HG03039 (cell line): Measurements from ENCODE around the gene SLC44A4.
"Not testable (repeated sequence)": the region's sequence is repeated elsewhere in the genome, so short reads cannot be mapped to it uniquely, and the experiment has no call there.

Experiments
- ATAC-seq: cut with Tn5 transposase; IDR thresholded peaks from one replicate; pipeline ENCODE4 v1.9.1; 2021; ENCODE audit warnings: mild to moderate bottlenecking, moderate library complexity; ENCODE audit not compliant: unreplicated experiment

SLC44A4 gene

DNA sequence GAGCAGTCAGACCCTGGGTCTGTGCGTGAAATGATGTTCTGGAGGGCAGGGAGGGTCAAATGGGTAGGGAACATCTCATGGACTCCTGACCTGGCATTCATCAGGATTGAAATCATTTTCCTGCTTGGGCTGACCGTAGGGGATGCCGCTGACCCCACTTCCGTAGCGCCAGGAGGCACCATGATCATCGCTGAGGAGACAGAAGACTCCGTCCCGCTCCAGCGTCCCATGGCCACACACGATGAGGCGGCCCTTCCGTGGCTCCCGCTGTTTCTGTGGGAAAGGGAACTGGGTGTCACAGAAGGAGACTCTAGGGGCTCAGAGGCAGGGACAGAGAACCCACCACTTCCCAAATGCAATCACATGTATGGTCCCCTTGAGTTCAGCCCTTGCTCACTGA is 18.4 kb downstream of the SLC44A4 start:
- ATAC-seq: no peak

DNA sequence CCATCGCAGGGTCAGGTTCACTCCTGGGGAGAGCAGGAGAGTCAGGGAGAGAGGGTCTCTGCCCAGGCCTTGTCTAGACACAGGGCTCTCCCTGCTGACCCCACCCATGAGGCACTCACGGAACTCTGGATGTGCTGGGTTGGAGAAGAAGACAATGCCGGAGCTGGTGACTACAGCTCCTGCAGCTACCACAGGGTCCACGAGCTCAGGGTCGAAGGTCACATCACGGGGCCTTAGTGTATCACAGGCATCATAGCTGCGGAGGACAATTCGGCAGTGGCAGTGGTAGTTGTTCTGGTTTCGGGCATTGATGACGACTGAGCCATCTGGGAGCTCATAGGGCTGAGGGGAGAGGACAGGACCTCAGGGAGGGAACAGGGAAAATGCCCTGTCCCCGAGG is 18.9 kb downstream of the SLC44A4 start:
- ATAC-seq: no peak

DNA sequence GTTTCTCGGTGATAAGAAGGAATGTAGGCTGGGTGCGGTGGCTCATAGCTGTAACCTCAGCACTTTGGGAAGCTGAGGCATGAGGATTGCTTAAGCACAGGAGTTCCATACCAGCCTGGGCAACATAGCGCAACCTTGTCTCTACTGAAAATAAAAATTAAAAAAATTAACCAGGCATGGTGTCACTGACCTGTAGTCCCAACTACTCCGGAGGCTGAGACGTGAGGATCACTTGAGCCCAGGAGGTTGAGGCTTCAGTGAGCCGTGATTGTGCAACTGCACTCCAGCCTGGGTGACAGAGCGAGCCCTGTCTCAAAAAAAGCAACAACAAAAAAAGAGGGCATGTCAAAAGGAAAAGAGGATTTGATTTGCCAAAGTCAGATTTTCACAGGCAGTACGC is 20.1 kb downstream of the SLC44A4 start:
- ATAC-seq: no peak

DNA sequence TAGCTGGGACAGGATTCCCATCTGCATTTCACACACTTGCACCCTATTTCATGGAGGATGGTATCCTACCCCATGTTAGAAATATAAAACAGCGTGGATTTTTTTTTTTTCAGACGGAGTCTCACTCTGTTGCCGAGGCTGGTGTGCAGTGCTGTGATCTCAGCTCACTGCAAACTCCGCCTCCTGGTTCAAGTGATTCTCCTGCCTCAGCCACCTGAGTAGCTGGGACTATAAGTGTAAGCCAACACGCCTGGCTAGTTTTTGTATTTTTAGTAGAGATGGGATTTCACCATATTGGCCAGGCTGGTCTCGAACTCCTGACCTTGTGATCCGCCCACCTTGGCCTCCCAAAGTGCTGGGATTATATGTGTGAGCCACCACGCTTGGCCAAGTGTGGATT is 21.0 kb downstream of the SLC44A4 start:
- ATAC-seq: not testable (repeated sequence)

DNA sequence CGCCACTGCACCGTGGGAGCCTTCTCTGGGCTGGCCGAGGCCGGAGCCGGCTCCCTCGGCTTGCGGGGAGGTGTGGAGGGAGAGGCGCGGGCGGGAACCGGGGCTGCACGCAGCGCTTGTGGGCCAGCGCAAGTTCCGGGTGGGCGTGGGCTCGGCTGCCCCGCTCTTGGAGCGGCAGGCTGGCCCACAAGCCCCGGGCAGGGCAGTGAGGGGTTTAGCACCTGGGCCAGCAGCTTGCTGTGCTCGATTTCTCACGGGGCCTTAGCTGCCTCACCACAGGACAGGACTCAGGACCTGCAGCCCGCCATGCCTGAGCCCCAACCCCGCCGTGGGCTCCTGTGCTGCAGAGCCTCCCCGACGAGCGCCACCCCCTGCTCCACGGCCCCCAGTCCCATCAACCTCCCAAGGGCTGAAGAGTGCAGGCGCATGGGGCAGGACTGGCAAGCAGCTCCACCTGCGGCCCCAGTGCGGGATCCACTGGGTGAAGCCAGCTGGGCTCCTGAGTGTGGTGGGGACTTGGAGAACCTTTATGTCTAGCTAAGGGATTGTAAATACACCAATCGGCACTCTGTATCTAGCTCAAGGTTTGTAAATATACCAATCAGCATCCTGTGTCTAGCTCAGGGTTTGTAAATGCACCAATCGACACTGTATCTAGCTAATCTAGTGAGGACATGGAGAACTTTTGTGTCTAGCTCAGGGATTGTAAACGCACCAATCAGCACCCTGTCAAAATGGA is 26.6 kb downstream of the SLC44A4 start:
- not testable (repeated sequence) for ATAC-seq

DNA sequence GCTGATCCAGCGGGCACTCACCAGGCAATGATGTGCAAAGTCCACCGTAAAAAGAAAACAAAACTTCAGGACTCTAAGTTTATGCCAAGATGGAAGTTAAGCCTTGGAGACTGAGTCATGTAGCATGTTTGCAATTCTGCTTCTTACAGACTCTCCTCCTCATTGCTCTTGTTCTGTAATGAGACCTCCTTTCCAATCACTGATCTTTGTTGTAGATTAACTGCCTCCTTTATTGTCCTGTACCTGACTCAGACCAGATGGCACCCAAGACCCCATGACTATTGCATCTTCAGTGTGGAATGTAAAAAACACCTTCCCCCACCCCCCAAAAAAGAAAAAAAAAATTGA is 27.3 kb downstream of the SLC44A4 start:
- no peak for ATAC-seq

DNA sequence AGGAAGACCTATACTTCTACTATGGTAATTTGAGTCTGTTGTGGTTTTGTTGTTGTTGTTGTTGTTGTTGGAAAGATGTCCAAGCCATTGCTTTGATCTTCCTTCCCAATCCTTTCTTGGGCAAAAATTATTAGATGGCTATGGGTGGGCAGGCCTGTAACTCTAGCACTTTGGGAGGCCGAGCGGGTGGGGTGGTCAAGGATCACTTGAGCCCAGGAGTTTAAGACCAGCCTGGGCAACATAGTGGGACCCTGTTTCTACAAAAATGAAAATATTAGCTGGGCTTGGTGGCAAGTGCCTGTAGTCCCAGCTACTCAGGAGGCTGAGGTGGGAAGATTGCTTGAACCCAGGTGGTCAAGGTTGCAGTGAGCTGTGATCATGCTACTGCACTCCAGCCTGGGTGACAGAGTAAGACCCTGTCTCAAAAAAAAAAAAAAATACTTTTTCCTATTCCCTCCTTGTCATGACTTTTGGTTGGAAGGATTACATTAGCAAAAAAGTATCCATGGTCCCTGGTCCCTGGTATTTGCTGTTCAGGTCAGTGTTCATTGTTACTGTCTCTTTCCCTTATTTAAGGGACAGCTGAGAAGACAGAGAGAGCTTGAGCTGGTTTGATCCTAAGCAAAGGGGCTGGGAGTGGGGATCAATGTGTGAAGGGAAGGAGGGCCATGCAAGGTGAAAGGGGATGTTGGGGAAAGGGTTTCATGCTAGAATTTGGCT is 27.9 kb downstream of the SLC44A4 start:
- ATAC-seq: no peak

DNA sequence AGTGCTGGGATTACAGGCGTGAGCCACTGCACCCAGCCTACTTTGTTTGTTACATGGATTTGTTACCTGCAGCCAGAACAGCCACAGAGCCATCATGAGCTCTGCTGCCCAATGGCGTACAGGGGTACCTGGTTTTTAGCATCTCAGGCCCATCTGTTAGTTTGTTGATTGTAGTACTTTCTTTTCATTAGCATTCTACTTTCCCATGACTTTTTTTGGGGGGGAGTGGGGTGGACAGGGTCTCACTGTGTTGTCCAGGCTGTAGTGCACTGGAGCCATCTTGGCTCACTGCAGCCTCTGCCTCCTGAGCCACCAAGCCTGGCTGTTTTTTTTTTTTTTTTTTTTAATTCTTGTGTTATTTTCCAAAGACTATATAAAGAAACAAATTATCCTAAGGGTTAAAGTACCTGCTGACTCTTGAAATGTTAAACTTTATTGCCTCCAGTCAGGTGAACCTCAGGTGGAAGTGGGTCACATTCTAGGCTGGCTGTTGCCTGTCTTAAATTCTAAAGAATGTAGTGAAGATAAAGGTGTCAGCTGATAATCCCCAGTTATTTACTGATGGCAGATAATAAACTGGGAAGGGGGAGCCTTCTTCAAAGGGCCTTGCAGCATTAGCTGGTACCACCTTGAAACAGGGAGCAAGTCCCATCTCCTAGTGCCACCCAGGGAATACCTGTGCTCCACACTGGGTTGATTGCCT is 31.4 kb downstream of the SLC44A4 start:
- no peak for ATAC-seq

DNA sequence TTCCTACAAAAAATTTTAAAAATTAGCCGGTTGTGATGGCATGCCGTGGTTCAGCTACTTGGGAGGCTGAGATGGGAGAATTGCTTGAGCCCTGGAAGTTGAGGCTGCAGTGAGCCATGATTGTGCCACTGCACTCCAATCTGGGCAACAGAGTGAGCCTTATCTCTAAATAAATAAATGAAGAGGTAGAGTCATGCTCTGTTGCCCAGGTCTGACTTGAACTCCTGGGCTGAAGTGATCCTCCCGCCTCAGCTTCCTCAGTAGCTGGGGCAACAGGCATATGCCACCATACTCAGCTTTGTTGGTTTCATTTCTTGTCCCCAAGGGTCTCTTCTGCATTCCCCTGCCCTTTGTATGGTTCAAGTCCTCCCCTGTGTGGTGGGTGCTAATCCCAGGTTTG is 34.3 kb downstream of the SLC44A4 start:
- no peak for ATAC-seq

DNA sequence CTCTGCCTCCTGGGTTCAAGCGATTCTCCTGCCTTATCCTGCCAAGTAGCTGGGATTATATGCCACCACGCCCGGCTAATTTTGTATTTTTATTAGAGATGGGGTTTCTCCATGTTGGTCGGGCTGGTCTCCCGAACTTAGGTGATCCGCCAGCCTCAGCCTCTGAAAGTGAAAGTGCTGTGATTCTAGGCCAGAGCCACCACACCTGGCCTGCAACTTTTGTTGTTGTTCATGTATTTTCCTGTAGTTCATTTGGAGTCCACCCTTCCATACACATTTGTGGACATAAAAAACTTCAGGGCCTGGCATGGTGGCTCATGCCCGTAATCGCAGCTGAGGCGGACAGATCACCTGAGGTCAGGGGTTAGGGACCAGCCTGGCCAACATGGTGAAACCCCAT is 36.7 kb downstream of the SLC44A4 start:
- no peak for ATAC-seq

DNA sequence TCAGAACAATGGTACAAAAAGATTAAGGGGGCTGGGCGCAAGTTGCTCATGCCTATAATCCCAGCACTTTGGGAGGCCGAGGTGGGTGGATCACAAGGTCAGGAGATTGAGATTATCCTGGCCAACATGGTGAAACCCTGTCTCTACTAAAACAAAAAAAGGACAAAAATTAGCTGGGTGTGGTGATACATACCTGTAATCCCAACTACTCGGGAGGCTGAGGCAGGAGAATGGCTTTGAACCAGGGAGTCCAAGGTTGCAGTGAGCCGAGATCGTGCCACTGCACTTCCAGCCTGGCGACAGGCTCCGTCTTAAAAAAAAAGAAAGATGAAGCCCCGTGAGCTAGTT is 39.0 kb downstream of the SLC44A4 start:
- ATAC-seq: not testable (repeated sequence)

DNA sequence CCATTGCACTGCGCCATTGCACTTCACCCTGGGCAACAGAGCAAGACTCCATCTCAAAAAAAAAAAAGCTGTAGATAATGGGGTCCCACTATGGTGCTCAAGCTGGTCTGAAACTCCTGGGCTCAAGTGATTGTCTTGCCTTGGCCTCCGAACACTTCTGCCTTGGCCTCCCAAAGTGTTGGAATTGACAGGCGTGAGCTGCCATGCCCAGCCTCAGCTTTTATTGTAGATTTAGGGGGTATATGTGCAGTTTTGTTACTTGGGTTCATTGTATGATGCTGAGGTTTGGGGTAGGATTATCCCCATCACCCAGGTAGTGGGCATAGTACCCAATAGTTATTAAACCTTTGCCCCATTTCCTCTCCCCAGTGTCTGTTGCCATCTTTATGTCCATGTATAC is 39.8 kb downstream of the SLC44A4 start:
- ATAC-seq: no peak

DNA sequence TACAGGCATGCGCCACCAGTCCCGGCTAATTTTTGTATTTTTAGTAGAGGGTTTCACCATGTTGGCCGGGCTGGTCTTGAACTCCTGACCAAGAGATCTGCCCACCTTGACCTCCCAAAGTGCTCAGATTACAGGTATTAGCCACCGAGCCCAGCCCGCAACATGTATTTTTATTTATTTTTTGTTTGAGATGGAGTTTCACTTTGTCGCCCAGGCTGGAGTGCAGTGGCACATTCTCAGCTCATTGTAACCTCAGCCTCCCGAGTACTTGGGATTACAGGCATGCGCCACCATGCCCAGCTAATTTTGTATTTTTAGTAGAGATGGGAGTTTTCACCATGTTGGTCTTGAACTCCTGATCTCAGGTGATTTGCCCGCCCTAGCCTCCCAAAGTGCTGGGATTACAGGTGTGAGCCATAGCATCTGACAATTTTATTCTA is 40.7 kb downstream of the SLC44A4 start:
- ATAC-seq: not testable (repeated sequence)

DNA sequence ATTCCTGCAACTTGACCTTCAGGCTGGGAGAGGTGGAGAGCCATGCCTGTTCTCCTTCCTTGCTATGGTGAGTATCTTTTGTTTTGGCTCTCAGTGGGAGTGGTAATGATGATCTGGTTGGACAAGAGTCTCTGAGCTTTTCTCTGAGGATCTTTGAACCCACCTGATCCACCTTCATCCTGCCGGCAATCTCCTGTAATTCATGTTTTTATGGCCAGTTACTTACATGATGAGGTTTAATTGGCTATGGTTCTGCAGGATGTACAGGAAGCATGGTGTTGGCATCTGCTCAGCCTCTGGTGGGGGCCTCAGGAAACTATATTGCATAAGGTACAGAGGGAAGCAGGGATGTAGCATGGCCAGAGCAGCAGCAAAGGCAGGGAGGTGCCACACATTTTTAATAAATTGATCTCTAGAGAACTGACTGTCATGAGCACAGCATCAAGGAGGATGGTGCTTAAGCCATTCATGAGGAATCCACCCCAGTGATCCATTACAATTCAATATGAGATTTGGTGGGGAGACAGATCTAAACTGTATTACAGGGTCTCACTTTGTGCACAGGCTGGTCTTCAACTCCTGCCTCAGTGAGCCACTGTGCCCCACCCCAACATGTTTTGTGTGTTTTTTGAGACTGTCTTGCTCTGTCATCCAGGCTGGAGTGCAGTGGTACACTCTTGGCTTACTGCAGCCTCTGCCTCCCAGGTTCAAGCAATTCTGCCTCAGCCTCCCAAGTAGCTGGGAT is 41.3 kb downstream of the SLC44A4 start:
- no peak for ATAC-seq

DNA sequence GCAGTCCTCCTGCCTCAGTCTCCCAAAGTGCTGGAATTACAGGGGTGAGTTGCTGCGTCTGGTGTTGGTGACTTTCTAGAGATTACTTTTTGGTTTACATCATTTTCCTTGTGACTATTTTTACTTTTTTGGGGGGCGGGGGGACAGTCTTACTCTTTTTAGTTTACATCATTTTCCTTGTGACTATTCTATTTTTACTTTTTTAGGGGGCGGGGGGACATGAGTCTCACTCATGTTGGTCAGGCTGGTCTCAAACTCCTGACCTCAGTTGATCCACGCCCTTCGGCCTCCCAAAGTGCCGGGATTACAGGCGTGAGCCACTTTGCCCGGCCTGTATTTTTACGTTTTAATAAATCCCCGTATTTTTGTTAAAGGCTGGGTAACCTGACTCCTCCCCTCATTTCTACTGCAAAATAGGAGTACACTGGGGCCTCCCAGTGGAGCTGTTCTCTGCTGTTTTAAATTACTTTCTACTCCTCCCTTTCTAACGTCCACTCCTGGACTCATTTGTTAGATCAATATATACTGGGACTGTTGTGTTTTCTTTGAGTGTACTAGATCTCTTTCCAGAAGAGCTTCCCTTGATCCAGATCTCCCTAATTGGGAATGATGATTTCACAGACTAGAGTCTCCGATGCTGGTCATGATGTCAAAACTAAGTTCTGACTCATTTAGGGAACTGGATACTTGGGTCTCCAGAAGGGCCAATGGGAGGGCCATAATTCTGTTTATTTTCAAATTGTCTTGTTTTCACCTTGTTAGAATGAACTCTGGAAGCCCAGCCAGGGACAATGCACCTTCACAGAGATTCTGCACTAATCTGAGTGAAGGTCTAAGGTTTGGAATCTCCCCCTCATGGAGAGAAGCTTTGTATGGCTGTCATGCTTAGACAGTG is 42.1 kb downstream of the SLC44A4 start:
- ATAC-seq: no peak

DNA sequence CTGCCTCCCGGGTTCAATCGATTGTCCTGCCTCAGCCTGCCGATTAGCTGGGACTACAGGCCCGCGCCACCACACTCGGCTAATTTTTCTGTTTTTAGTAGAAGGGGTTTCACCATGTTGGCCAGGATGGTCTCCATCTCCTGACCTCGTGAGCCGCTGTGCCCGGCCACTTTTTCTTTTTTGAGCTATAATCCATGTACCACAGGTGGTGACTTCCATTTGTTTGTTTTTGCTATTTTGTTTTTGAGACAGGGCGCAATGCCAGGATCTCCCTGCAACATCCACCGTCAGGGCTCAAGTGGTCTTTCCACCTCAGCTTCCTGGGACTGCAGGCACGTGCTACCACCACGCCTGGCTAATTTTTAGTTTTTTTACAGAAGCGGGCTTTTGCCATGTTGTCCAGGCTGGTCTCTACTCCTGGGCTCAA is 42.7 kb downstream of the SLC44A4 start:
- ATAC-seq: no peak

DNA sequence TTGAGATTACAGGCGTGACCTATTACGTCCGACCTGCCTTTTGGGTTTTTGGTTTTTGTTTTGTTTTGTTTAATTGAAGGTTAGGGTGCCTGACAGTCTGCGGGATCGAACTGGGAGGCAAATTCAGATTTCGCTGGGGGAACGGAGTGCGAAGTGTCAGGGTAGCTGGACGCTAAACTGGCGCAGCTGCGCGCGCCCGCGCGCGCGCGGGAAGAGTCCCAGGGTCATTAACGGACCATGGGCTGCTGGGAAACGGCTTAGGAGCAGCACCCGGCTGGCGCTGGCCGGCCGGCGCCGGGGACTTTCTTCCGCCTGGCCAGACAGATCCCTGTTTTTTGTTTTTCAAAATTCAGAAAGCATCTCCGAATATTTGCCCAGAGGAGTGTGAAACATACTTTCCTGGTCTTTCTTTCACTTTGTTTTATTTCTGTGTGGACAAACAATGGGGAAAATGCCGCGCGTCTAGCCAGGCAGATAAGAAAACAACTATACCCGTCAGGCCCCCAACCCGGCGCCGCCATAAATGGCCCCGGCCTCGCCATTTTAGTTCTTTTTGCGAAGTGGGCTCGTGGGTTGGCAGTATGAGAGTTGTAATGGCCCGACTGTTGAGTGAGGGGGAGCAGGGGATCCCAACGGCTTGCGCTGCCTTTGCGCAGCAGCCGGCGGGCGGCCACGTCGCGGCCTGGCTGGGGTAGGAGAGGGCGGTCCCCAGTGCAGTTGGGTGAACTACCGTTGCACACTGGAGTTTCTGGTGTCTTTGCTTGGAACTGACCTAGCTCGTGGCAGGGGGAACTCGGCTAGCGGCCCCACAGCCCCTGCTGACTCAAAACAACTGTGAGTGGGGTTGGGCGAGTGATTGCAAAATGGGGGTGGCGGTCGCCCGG is 44.2 kb downstream of the SLC44A4 start:
- ATAC-seq: no peak

DNA sequence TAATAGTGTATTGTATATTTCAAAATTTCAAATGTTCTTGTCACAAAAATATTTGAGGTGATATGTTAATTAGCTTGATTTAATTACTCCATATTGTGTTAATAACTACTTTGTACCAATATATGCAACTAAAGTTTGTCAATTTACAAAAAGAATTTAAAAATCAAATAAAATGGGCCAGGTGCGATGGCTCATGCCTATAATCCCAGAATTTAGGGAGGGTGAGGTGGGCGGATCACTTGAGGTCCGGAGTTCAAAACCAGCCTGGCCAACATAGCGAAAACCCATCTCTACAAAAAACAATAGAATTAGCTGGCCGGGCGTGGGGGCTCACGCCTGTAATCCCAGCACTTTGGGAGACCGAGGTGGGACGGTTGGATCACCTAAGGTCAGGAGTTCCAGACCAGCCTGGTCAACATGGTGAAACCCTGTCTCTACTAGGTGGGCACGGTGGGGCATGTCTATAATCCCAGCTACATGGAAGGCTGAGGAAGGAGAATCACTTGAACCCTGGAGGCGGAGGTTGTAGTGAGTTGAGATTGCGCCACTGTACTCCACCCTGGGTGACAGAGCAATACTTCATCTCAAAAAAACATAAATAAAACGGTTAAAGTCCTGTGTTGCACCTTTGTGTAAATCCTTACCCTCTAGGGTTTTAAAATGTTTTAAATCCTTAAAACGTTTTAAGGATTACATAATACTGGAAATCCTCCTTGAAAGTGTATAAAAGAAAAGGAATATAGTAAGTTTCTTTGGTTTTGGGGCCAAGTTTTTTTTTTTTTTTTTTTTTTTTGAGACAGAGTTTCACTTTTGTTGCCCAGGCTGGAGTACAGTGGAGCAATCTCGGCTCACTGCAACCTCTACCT is 47.2 kb downstream of the SLC44A4 start:
- ATAC-seq: no peak
